Measurements from ENCODE around the gene ANKRD36B.
"Not testable (repeated sequence)": the region's sequence is repeated elsewhere in the genome, so short reads cannot be mapped to it uniquely, and the experiment has no call there.

- TF ChIP-seq, protein P1, sequence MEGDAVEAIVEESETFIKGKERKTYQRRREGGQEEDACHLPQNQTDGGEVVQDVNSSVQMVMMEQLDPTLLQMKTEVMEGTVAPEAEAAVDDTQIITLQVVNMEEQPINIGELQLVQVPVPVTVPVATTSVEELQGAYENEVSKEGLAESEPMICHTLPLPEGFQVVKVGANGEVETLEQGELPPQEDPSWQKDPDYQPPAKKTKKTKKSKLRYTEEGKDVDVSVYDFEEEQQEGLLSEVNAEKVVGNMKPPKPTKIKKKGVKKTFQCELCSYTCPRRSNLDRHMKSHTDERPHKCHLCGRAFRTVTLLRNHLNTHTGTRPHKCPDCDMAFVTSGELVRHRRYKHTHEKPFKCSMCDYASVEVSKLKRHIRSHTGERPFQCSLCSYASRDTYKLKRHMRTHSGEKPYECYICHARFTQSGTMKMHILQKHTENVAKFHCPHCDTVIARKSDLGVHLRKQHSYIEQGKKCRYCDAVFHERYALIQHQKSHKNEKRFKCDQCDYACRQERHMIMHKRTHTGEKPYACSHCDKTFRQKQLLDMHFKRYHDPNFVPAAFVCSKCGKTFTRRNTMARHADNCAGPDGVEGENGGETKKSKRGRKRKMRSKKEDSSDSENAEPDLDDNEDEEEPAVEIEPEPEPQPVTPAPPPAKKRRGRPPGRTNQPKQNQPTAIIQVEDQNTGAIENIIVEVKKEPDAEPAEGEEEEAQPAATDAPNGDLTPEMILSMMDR (IDR thresholded peaks at IDR 0.05; ENCODE audit: low read depth, low read length, poor library complexity, severe bottlenecking), result not testable (repeated sequence)
- TF ChIP-seq EZH2phosphoT487 (IDR thresholded peaks at IDR 0.05; ENCODE audit: borderline replicate concordance, low read length), result not testable (repeated sequence)
Observed at GRCh38 chr2:97522916-97523555, 66.6 kb downstream of the ANKRD36B start.

All from DOHH2 (cell line).